Measurements from ENCODE around the gene OR5K4. TPM values are rescaled to one million over a fixed set of nuclear protein-coding genes. Genes with fewer than 3 reads are reported as not detected.

The OR5K4 gene
- total and polyA plus RNA-seq, 2 donors (not counting 3 experiments of a cell fraction or from before 2014, with no cell fraction given), result not detected

DNA sequence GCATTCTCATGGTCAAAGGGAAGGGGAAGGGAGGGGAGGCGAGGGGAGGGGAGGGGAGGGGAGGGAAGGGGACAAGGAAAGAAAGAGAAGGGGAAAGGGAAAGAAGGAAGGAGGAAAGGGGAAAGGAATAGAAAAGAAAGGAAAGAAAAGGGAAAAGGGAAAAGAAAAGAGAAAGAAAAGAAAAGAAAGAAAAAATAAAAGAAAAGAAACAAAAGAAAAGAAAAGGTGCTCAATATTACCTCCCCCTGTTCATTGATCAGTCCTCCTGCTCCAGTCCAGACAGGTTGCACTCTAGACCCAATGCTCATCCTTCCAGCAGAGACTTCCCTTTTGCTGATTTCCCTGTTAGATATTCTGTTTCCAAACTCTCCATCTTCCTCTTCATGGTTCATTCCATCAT lies 18.8 kb downstream of the OR5K4 start:
- H3K36me3 ChIP-seq (ENCODE audit: control insufficient read depth in 2 of 2, extremely low read depth in 1 of 2, insufficient read depth in 2 of 2, low read length in 2 of 2), result no peaks in the 10 kb centered on the region
- BruUV-seq (replicated peaks), result no TSS peak
- no peaks in the 10 kb centered on the region for H3K27me3 ChIP-seq (ENCODE audit: control insufficient read depth in 2 of 2, insufficient read depth in 2 of 2, low read length in 2 of 2)
- H2AFZ ChIP-seq (ENCODE audit: low read depth, low read length), result no peak overlapping the region
- H3K4me2 ChIP-seq (ENCODE audit: insufficient read depth, low read length), result no peak overlapping the region
- ChIA-PET POLR2A (no interaction called here), CTCF (no interaction called here)
- H3K9me3 ChIP-seq (replicated peaks; ENCODE audit: control insufficient read depth, insufficient read depth, low read length), result no peaks in the 10 kb centered on the region
- H4K20me1 ChIP-seq (replicated peaks; ENCODE audit: control insufficient read depth, extremely low read depth, insufficient read depth, low read length), result no peaks in the 10 kb centered on the region
- H3K27ac ChIP-seq (ENCODE audit: insufficient read depth, low read depth, low read length), result no peak overlapping the region
- no peak overlapping the region for H3K9ac ChIP-seq (replicated peaks; ENCODE audit: extremely low read depth, insufficient read depth, low read length)
- TF ChIP-seq MYC (IDR thresholded peaks at IDR 0.05; ENCODE audit: low read depth, low read length) (no peak), JUN (IDR thresholded peaks at IDR 0.05; ENCODE audit: borderline replicate concordance, insufficient read depth, insufficient read length, low read depth) (no peak)
- H3K4me1 ChIP-seq (ENCODE audit: control insufficient read depth, extremely low read depth, insufficient read depth, low read length), result no peaks in the 10 kb centered on the region
- DNase-seq (ENCODE audit: low read depth, low spot score) (no peak), FAIRE-seq (no peak)
- H3K9me1 ChIP-seq (replicated peaks; ENCODE audit: control insufficient read depth, extremely low read depth, insufficient read depth, low read length), result no peaks in the 10 kb centered on the region
- dilution Hi-C loops (cut with MboI; ENCODE audit: extremely low pct_ligation_motif_present, low sequenced_read_pairs), result no loop called here
- intact Hi-C loops (cut with micrococcal nuclease), result no loop called here
- H3K4me3 ChIP-seq (replicated peaks in 1 of 3; ENCODE audit: insufficient read depth in 1 of 3, low read depth in 1 of 3, low read length in 3 of 3), result no peak overlapping the region
- H3K79me2 ChIP-seq (ENCODE audit: control insufficient read depth, insufficient read depth, low read length), result no peaks in the 10 kb centered on the region

DNA sequence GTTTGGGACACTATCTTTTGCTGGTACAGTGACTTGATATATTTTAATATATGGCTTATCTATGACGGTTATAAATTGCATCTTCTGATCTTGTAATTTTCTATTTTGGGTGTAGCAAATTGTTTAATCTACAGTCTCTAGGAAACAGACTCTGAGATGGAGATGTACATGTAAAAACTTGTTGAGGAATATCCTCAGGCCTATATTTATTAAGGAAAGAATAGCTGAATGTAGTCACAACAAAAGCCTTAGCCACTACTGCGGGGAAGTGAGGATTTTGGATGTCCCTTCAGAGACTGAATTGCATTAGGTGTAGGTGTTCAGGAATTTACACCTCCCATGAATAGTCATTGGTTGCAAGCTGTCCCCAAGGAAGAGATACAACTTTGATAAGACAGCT lies 23.0 kb downstream of the OR5K4 start:
- dilution Hi-C loops (cut with MboI; ENCODE audit: extremely low pct_ligation_motif_present, low sequenced_read_pairs), result no loop called here
- CTCF ChIA-PET, result no interaction called here
- Histone ChIP-seq H2AFZ (ENCODE audit: low read depth, low read length) (no peak overlapping the region), H3K36me3 (ENCODE audit: control insufficient read depth in 2 of 2, extremely low read depth in 1 of 2, insufficient read depth in 2 of 2, low read length in 2 of 2) (no peaks in the 10 kb centered on the region), H3K9me3 (replicated peaks; ENCODE audit: control insufficient read depth, insufficient read depth, low read length) (no peaks in the 10 kb centered on the region), H3K27me3 (ENCODE audit: control insufficient read depth in 2 of 2, insufficient read depth in 2 of 2, low read length in 2 of 2) (no peaks in the 10 kb centered on the region), H4K20me1 (replicated peaks; ENCODE audit: control insufficient read depth, extremely low read depth, insufficient read depth, low read length) (no peaks in the 10 kb centered on the region), H3K4me1 (ENCODE audit: control insufficient read depth, extremely low read depth, insufficient read depth, low read length) (no peaks in the 10 kb centered on the region), H3K4me3 (replicated peaks in 1 of 3; ENCODE audit: insufficient read depth in 1 of 3, low read depth in 1 of 3, low read length in 3 of 3) (no peak overlapping the region), H3K79me2 (ENCODE audit: control insufficient read depth, insufficient read depth, low read length) (no peaks in the 10 kb centered on the region), H3K9me1 (replicated peaks; ENCODE audit: control insufficient read depth, extremely low read depth, insufficient read depth, low read length) (no peaks in the 10 kb centered on the region), H3K9ac (replicated peaks; ENCODE audit: extremely low read depth, insufficient read depth, low read length) (no peak overlapping the region), H3K27ac (ENCODE audit: insufficient read depth, low read depth, low read length) (no peak overlapping the region), H3K4me2 (ENCODE audit: insufficient read depth, low read length) (no peak overlapping the region)
- no TSS peak for BruUV-seq (replicated peaks)
- FAIRE-seq, result no peak
- intact Hi-C loops (cut with micrococcal nuclease), result no loop called here
- POLR2A ChIA-PET, result no interaction called here
- no peak for TF ChIP-seq MYC (IDR thresholded peaks at IDR 0.05; ENCODE audit: low read depth, low read length)
- DNase-seq (ENCODE audit: low read depth, low spot score), result no peak

All from endothelial cell of umbilical vein (primary cell).